Stimulated activated CD4-positive, alpha-beta T cell treated with anti-CD3 and anti-CD28 coated beads, Interleukin-12 subunit alpha, Interleukin-12 subunit beta, amount 100 ng/mL, for 4 hours (primary cell): ENCODE data around the gene MMD.
"Not testable (repeated sequence)": the region's sequence is repeated elsewhere in the genome, so short reads cannot be mapped to it uniquely, and the experiment has no call there.

Experiments
- DNase-seq: peaks from one replicate; pipeline ENCODE4 v3.0.0-alpha.2; 2020

Gene MMD

DNA sequence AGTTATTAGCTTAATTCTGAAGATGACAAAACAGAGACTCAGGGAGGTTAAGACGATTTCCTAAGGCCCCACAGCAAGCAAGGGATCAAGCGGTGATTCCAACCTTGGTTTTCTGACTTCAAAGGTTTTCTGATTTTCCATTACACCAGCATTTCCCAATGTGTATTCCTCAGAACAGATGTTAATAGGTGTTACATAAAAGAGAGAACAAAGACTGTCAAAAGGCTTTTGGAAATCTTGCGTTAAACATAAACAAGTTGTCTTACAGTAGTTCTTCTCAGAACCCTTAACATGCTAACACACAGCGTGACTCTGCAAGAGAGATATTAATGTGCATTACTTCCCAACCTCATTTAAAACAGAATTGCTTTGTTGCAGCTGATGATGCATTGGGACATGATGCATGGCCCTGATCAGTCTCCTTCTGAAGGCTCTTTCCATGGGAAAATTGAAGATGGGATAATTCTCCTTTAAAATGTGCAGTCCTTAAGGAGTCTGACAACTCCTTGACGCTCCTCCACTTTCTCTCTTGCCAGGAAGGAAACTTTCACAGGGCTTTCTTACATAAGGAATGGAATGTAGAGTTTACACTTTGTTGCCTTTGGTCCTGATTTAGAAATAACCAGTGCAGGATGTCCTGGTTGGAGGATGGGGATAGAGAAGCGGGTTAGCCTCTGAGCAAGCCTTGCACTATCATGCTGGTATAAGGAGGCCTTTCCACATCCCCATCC is 21.5 kb upstream of the MMD start:
- DNase-seq, result no peak

DNA sequence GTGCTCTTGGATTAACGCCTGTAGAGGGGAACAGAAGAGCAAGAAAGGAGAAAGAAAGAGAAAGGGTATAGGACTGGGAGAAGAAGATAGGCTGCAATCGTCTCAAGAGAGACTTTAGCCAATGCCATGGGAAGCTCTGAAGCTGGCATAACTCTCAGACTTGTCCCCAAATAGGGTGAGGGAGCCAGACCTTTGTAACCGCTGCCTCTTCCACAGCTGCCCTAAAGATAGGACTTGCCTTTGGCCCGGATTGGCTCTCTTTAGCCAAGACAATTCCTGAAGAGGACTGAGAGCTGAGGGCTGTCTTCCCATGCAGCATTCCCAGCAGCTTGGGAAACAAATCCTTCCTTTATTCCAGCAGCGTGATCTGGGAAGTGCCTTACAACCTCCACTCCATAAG is 20.8 kb upstream of the MMD start:
- DNase-seq, result no peak

DNA sequence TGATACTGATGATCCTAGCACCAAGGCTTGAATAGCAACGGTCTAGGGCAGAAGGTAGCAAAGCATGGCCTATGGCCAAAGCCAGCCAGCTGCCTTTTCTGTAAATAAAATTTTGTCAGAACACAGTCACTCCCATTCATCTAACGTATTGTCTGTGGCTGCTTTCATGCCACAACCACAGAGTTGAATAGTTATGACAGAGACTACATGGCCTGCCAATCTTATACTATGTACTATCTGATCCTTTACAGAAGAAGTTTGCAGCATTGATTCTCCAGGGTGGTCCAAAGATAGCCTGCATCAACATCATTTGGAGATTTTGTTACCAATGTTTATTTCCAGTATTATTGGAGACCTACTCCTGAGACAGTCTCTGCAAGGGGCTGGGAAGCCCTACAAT is 19.9 kb upstream of the MMD start:
- no peak for DNase-seq

DNA sequence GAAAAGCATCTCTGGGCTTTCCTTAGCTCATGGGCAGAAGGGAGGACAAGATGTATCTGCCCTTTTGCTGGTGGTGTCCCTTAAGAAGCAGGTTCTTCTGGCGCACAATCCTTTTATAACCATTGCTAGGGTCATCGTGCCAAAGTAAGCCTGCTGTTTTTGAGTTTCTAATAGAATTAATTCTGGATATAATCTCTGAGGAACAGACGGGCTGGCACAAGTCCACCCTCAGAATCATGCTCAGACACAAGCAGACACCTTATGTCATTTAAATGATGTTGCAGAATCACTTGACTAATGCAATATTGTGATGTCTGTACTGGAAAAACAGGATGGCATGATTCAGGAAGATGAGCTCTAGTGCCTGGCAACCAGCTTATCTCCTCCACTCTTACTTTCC is 18.8 kb upstream of the MMD start:
- no peak for DNase-seq

DNA sequence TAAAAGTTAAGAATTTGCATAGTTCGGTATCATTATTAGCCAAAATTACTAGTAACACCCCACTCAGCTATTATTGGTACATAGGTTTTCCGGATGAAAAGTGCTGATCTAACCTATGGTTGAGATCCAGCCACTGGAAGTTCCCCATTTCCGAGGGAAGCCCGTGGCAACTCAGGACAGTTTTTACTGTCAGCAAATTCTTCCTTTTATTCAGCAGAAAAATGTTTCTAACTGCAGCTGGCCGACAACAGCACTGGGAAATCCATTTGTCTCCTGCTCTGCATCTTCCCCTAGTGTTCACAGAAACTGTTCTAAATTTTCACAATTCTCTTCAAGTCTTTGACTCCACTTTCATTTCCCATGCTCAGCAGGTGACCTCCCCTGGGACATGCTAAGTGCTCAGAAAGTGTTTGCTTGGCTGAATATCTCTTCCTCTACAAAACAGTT is 15.5 kb upstream of the MMD start:
- DNase-seq, result no peak

DNA sequence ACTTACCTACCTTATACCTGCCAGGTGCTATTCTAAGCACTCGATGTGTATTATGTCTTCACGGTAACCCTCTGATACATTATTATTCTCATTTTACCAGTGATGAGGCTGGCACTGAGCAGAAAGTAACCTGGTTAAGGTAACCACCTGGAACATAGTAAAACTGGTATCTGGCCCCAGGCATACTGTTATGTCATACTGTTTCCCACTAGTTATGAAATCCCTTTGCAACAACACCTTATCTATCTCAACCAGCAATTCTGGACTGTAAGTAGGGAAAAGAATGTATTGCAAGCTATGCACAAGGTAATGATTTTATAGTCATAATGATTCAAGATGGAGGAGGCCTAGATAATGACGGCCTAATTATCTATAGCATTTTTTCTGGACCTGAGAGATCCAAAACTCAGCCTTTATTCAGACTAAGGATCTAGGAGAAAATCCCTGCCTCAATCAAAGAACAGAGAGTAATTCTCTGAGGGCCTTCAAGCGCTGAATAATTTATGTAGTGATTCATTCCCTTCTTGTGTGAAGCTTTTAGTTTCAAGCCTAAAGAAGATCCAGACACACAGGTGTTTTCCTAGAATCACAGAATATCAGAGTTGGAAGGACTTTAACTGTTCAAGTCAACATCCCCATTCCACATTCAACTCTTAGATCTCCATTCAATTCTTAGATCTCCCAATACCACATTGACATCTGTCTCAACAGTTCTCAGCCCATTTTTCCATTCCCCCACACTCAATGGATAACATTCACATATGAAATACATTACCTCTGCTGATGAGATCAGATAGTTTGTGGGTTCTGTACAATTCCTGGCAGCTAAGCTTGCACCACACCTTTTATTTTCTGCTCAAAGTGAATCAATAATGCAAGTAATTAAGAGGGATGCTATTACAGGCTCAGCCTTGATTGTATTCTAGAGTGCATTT is 14.9 kb upstream of the MMD start:
- no peak for DNase-seq

DNA sequence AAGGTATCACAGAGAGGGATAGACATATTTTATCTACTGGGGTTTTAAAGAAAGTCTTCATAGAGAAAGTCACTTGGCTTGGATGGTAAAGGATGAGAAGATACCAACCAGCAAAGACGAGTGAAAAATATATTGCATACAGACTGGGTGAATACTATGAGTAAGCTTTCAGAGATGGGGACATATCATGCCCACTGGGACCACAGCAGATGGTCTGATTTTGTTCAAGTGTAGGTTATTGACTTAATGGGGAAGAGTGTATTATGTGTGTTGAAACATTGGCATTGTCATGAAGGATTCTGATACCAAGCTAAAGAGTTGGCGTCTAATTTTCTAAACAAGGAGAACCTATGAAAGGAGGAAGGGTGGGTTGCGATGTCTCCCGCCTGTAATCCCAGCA is 13.8 kb upstream of the MMD start:
- no peak for DNase-seq

DNA sequence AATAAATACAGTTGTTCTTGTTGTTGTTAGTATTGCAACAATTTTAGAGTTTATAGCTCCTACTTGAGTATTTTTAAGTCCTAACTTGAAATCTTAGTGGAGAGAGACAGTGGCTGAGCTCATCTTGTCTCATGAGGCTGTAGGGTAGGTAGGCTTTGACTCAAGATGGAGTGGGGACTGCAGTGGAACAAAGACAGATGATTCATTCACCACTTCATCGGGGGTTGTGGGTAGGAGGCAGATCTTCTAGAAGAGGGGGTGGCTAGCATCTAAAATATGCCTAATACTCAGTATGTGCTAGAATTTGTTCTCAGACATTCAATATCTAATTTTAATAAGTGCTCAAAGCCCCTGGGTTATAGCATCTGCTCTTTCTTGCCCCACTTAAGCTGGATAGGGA is 13.1 kb upstream of the MMD start:
- DNase-seq, result no peak

DNA sequence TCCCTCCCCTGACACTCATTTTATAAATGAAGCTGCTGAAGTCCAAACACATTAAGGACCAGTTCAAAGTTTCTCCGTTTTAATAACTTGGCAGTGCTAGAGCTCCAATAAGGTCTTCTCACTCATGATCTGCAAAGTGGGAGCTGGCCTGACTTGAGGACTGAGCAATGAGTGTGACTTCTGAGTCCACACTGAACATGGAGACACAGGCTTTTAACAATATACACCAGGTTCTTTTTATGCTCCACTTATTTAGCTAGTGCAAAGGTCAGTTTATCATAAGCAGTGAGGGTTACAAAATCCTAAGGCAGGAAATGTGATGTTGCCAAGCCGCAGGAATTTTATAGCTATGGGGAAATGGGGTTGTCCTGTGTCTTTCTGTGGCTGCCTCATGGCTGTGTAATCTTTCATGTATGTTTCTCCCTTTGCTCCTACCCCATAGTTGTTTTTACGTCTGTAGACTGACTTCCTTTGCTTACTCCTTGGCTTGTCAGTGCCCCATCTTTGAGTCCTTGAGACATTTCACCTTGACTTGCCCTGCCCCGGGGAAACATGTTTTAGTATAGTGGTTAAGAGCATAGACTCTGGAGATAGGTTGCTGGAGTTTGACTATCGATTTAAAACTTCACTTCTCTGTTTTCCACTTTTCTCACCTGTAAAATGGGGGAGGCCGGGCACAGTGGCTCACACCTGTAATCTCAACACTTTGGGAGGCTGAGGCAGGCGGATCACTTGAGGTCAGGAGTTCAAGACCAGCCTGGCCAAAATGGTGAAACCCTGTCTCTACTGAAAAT is 12.2 kb upstream of the MMD start:
- DNase-seq, result no peak

DNA sequence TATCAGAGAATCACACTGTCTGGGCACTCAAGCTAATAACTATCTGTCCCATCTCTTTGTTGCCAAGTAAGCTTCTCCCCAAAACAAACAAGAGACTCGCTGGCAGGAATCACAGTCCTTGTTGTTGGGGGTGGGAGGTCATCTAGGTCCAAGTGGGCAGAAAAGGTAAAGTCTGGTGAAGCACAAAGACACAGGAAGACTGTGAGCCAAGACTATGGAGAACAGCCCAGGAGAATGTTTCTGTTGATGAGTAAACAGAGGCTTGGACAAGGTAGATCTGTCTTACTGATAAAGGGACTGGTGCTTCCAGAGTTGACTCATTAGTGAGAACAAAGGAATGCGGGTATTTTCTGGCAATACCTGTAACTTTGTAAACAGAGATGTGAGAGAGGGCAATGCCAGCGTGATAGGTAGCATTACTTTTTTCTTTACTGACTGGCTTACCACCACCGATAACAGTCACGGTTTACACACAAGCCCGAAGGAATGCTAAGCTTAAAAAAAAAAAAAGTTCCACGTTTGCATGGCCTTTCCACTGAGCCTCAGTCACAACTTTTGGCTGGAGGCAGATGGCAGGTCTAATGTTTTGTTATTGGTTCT is 11.5 kb upstream of the MMD start:
- DNase-seq, result no peak

DNA sequence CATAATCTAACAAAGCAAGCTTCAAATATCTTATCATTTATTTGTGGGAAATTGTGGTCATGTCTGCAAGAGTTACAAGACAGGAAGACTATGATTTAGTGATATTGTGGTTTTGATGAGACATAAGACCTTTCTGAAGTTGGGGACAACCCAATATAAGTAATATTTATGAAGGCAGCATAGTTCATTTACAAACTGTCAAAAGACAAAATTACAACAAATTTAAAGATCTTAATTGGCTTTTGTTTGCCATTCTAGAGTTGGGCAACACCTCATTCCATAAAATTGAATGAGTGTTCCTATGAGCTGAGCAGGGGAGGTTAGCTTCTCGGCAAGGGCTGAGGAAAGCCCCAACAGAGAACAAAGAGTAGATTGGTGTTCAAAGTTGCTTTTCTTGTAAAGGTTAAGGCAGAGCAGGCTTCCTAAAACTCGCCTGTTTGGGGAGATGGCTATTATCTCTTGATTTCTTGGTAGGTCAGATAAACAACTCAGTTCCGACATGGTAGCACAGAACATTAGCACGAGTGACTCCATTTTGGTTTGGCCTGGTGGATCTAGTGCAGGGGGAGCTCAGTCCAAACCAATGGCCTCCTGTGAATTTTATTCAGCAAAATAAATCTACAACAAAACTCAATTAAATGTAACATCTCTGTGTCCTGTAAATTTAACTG is 10.9 kb upstream of the MMD start:
- no peak for DNase-seq

DNA sequence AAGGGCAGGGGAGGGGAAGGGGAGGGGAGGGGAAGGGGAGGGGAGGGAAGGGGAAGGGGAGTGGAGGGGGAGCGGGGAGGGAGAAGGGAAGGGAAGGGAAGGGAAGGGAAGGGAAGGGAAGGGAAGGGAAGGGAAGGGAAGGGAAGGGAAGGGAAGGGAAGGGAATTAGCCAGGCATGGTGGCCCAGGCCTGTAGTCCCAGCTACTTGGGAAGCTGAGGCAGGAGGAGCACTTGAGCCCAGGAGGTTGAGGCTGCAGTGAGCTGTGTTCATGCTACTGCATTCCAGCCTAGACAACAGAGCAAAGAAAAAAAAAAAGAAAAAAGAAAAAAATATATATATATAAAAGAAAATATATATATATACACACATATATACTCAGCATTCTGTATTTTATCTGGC is 10.3 kb upstream of the MMD start:
- DNase-seq, result not testable (repeated sequence)

DNA sequence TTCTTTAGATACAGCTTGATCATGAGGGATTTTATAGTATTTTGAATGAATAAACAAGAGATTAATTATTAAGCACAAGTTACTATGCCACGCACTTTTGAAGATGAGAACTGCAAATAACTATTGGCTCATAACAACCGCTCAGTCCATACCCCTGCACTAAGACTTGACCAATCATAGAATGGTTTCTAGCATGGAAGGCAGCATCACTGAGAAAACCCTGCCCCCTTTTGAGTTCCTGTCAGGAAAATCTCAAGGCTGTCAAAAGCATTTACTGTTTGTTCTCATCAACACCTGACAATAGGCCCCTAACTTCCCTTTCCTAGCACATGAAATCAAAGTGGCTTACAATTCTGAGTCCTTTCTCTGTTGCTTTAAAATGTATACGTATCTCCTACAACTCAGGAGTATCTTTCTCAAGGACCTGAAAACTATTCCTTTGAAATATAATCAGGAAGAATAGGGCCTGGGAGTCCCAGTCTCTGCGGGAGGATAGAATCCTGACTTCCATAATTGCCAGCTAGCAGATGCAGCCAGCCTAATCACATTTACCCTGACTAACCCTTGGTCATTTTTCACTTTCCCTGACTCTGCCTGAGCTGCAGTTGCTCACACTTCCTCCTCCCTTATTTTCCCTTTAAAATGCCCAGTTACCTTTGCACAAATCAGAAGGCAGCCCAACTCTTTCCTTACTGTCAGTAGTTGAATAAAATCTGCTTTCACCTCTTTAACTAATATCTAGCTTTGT is 9.1 kb upstream of the MMD start:
- DNase-seq, result no peak

DNA sequence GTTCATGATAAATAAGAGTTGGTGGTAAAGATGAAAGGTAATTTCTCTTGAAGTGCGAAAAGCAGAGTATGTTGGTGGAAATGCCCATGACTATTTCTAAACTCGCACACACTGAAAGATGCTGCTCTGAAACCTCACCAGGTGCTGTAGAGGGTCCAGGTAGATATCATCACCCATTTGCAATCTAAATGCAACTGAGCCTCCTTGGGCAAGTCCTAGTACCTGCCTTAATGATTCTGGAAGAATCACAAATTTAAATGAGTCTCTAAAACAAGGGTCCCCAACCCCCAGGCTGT is 5.9 kb upstream of the MMD start:
- DNase-seq, result no peak

DNA sequence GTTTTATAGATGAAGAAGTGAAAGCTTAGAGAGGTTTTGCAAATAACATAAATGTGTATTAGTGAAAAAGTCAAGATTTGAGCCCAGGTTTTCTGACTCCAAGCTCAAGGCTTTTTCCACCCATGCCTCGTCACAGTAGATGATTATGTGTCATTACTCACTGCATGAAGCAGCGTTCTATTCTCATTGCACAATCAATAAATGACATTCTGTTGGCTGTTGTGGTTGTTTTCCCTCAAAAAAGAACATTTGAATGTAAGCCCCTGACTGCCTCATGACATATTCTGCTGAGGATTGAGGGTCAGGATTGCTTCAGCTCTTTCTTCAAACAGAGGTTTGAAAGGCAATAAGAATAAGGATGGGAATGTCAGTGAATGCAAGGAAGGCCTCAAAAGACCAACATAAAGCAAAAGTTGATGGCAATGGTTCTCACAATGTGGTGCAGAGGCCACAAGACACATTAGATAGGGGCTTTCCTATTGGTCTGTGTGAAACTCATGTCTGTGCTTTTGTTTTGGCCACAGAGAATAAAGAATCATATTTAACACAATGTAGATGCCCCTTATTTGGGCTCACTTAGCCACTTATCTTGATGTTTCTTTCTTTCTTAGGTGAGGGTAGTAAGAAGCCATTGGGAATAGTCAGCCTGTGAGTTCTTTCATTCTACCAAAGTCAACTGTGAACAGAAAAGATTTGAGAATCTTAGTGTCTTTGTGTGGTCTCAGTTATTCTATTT is 5.4 kb upstream of the MMD start:
- DNase-seq, result no peak

DNA sequence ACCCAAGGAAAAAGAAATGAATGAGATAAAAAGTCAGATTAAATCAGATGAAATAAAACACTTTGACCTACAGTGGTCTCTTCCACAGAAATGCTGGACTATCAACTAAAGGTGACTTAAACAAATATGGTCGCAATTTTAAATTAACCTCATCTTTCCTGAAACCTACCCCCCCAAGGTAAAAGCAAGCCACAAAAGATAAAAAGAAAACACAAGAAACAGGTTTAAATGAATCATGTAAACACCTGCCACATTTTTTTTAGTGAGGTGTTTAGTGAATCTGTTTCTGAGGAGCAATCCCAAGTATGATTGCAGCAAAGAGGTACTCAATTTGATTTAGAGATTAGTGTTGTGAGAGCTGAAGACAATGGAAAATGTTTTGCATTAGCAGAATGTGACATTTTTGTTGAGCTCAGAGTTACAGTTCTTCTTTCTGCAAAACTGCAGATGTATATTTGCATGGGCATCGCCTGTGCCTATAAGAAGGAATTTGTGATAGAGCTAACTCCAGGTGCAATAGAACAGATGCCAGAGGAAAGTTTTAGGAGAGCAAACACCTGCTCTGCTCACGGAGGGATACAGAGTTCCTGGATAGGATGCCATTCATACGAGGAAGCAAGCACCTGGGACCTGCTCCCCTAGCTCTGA is 3.4 kb upstream of the MMD start:
- no peak for DNase-seq

DNA sequence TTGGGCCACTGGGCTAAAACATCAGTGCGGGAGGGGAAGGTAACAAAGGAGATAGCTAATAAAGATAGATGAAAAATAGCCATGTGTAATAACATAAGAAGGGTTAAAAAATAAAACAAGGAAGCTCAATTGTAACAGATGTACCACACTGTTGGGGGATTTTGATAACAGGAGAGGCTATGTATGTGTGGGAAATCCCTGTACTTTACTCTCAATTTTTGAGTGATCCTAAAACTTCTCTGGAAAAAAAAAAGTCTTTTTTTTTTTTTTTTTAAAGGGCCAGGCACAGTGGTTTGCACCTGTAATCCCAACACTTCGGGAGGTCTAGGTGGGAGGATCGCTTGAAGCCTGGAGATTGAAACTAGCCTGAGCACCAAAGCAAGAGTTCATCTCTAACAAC is 1.9 kb upstream of the MMD start:
- DNase-seq, result no peak

DNA sequence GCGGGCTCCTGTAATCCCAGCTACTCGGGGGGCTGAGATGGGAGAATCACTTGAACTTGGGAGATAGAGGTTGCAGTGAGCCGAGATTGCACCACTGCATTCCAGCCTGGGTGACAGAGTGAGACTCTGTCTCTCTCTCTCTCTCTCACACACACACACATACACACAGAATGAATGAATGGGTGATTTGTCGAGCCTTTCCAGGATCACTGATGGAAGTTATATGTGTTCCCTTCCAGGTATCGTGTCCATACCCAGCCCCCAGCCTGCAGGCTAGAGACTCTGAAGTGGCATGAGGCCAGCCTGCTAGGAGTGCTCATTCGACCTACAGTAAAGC is 1.2 kb upstream of the MMD start:
- DNase-seq, result not testable (repeated sequence)

DNA sequence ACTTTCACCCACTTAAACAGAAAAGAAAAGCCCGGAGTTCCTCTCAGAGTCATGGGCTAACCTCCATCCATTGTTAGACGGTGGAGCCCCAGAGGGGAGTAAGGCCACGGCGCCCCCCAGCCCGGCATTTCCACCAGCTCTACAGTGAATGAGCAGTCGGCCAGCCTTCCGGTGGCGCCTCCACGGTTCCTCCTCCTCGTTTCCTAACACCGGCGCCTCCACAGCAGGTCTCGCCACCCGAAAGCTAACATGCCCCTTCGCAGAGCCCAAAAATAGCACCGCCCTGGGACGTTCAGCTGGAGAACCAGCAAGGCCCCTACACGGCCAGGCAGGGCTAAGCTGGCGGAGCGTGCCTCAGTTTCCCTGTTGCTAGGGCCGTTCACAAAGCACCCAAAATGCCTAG is 858 bp downstream of the MMD start:
- DNase-seq, result peak; percentile 42

DNA sequence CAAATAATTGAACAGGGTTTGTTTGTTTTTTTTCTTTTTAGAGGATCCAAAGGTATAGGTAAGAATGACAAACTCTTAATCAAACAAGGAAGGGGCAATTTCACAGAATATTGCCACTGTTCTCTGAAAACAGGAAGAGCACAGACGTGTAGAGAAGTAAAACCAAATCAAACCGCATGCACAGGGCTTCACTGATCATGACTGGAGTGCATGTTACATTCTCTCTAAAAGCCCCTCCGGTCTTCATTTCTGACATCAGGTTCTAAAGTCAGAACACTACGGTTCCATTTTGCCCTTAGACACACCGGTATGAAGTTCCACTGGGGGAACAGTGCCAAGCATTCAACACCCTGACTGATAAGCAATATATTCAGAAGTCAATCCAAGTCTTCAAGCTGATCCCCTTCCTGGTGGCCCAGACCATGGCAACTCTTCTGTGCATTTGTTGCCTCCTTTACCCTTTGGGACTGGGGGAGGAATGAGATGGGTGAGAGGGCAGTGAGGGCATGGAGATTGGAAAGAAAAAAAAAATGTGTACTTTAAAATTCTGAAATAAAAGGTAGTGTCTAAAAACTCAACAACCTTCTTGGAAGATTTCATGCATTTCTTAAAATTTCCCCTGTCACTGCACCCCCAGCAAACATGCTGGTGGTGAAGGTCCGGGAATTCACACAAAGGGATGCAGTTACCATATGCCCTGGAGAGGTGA is 1.4 kb downstream of the MMD start:
- DNase-seq, result no peak
